ENCODE results near the gene MAST3.
A peak's percentile ranks its signal among the peaks of the same experiment; 100 is the strongest.
"Not testable (repeated sequence)": the region's sequence is repeated elsewhere in the genome, so short reads cannot be mapped to it uniquely, and the experiment has no call there.

The MAST3 gene

GRCh38 chr19:18085702-18086457 is 11.7 kb upstream of the MAST3 start:
- no peak for DNase-seq (ENCODE audit: extremely low read depth in 1 of 2, low read depth in 1 of 2)

GRCh38 chr19:18086590-18087138 is 10.9 kb upstream of the MAST3 start, which contains the start of gene IL12RB1:
Gene IL12RB1, minus strand, starts transcription at chr19:18086934. Its CDS starts 111 bp downstream, at chr19:18086823.
- no peak for DNase-seq (ENCODE audit: extremely low read depth in 1 of 2, low read depth in 1 of 2)

- DNase-seq (ENCODE audit: extremely low read depth in 1 of 2, low read depth in 1 of 2), result peak in 1 of 2 donors; percentile 38
Observed at GRCh38 chr19:18089096-18089541, 8.5 kb upstream of the MAST3 start.

GRCh38 chr19:18089726-18090125 is 7.9 kb upstream of the MAST3 start:
- DNase-seq (ENCODE audit: extremely low read depth in 1 of 2, low read depth in 1 of 2), result no peak

GRCh38 chr19:18090545-18091216 is 6.9 kb upstream of the MAST3 start:
- DNase-seq (ENCODE audit: extremely low read depth in 1 of 2, low read depth in 1 of 2), result no peak

GRCh38 chr19:18091217-18091608 is 6.4 kb upstream of the MAST3 start:
- DNase-seq (ENCODE audit: extremely low read depth in 1 of 2, low read depth in 1 of 2), result peak; percentile 60 to 62

GRCh38 chr19:18093439-18094161 is 4.0 kb upstream of the MAST3 start:
- DNase-seq (ENCODE audit: extremely low read depth in 1 of 2, low read depth in 1 of 2), result no peak

- DNase-seq (ENCODE audit: extremely low read depth in 1 of 2, low read depth in 1 of 2), result no peak
Observed at GRCh38 chr19:18096258-18096657, 1.3 kb upstream of the MAST3 start.

- no peak for DNase-seq (ENCODE audit: extremely low read depth in 1 of 2, low read depth in 1 of 2)
Observed at GRCh38 chr19:18097993-18098890, 664 bp downstream of the MAST3 start.

- peak in 1 of 2 donors; percentile 28 for DNase-seq (ENCODE audit: extremely low read depth in 1 of 2, low read depth in 1 of 2)
Observed at GRCh38 chr19:18098891-18099622, 1.5 kb downstream of the MAST3 start.

- DNase-seq (ENCODE audit: extremely low read depth in 1 of 2, low read depth in 1 of 2), result no peak
Observed at GRCh38 chr19:18099623-18099995, 2.0 kb downstream of the MAST3 start.

- no peak for DNase-seq (ENCODE audit: extremely low read depth in 1 of 2, low read depth in 1 of 2)
Observed at GRCh38 chr19:18100710-18101109, 3.1 kb downstream of the MAST3 start.

- DNase-seq (ENCODE audit: extremely low read depth in 1 of 2, low read depth in 1 of 2), result no peak
Observed at GRCh38 chr19:18101268-18101667, 3.7 kb downstream of the MAST3 start.

- no peak for DNase-seq (ENCODE audit: extremely low read depth in 1 of 2, low read depth in 1 of 2)
Observed at GRCh38 chr19:18102916-18103542, 5.5 kb downstream of the MAST3 start.

GRCh38 chr19:18104793-18105131 is 7.2 kb downstream of the MAST3 start:
- DNase-seq (ENCODE audit: extremely low read depth in 1 of 2, low read depth in 1 of 2), result no peak

GRCh38 chr19:18105259-18105658 is 7.7 kb downstream of the MAST3 start:
- not testable (repeated sequence) for DNase-seq (ENCODE audit: extremely low read depth in 1 of 2, low read depth in 1 of 2)

- no peak for DNase-seq (ENCODE audit: extremely low read depth in 1 of 2, low read depth in 1 of 2)
Observed at GRCh38 chr19:18107235-18107634, 9.7 kb downstream of the MAST3 start.

GRCh38 chr19:18108897-18109296 is 11.3 kb downstream of the MAST3 start:
- DNase-seq (ENCODE audit: extremely low read depth in 1 of 2, low read depth in 1 of 2), result no peak

GRCh38 chr19:18109341-18109732 is 11.8 kb downstream of the MAST3 start:
- DNase-seq (ENCODE audit: extremely low read depth in 1 of 2, low read depth in 1 of 2), result no peak

Data from activated CD8-positive, alpha-beta memory T cell treated with anti-CD3 and anti-CD28 coated beads for 1 hour (primary cell).